ENCODE results near the gene TMEM203.
A peak's percentile ranks its signal among the peaks of the same experiment; 100 is the strongest.

Gene TMEM203

DNA sequence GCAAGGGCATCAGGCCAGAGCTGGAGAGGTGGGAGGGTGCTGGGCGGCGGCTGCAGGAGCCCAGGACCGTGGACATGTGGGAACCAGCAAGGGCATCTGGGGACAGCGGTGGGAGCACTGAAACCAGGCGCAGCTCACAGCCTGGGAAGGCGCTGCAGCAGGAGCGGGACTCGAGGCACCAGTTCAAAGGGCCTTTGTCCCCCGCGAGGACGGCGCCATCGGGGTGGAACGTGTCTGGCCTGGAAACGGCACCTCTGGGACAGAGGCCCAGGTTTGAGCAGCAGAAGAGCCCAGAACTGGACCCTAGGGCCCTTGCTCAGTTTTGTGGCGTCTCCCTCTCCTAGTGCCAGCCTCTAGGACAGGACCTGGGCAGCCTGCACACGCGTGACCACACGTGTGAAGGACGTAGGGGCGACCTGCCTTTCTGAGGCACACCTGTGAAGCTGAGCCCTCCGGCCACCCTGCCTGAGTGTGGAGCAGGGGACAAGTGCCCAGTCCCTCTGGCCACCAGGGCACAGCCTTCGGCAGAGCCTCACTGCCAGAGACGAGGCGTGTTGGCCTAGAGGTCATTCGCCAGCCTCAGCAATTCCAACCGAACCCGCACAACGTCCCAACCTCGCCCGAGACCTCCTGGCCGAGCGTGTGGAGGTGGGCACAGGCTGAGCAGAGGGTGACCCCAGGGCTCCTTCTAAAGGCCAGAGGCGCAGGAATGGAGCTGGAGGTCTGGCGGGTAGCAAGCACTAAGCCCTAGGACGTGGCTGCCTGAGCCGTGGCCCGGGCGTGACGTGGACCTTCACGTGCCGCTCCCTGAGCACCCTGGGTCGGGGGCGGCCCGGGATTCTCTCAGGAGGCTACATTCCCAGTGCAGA is 31.4 kb downstream of the TMEM203 start:
- no peak overlapping the region for H3K27ac ChIP-seq (ENCODE audit: low read length)
- WGBS (ENCODE audit: insufficient coverage, insufficient read length), result no CpG with 5 or more reads among the region's 45 CpGs
- H3K36me3 ChIP-seq (ENCODE audit: control insufficient read depth, insufficient read depth, low read length), result no peaks in the 10 kb centered on the region; the same call in 1 of the 2 replicates

DNA sequence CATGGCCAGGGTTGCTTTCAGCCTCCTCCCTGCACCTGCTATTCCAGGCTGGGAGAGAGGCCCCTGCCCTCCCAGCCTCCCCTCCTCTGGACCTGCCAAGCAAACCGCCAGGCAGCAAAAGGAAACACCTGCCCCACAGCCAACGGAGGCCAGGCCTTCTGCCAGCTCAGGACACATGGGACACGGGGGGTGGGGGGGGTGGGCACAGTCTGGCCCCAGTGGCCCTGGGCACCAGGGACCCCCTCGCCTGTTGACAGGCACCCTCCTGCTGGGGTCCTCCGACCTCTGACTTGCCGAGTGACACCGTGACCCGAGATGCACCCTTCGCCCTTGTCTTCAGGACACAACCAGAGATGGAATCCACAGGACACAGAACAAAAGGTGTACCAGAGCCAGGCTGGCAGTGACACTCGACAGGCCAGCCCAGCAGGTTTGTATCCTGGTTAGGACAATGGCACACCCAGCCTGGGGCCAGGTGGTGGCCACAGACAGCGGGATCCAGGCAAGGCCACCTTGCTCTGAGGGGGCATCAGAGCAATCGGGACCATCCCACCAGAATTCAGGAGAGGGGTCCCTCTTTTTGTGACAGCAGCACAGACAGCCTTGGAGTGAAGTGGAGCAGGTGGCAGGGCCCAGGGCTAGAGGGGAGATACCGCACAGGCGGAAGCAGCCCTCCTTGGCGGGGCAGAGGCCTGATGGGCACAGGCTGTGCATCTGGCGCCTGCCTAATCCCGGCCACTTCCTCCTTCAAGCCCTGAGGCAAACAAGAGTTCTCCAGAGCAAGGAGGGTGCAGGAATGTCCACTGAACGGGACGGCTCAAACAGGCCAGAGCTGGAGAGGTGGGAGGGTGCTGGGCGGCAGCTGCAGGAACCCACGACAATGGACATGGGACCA is 32.3 kb downstream of the TMEM203 start:
- Histone ChIP-seq H3K36me3 (ENCODE audit: control insufficient read depth, insufficient read depth, low read length) (no peaks in the 10 kb centered on the region; the same call in 1 of the 2 replicates), H3K27ac (ENCODE audit: low read length) (no peak overlapping the region), H3K27me3 (ENCODE audit: control insufficient read depth, insufficient read depth, low read length) (peaks cover 14% of the 10 kb centered on the region), H3K4me3 (ENCODE audit: low read length) (no peak overlapping the region), H3K4me1 (ENCODE audit: control insufficient read depth, insufficient read depth, low read length) (peaks cover 8% of the 10 kb centered on the region), H3K9me3 (ENCODE audit: control insufficient read depth, insufficient read depth, low read length) (no peaks in the 10 kb centered on the region)
- no CpG with 5 or more reads among the region's 21 CpGs for WGBS (ENCODE audit: insufficient coverage, insufficient read length)
- no peak for DNase-seq (ENCODE audit: low read depth, low spot score)

More for the DNA sequence above, 31.4 kb downstream of the TMEM203 start:
- H3K27me3 ChIP-seq (ENCODE audit: control insufficient read depth, insufficient read depth, low read length), result peaks cover 9% of the 10 kb centered on the region
- no peak overlapping the region for H3K4me3 ChIP-seq (ENCODE audit: low read length)
- H3K4me1 ChIP-seq (ENCODE audit: control insufficient read depth, insufficient read depth, low read length), result peaks cover 6% of the 10 kb centered on the region
- DNase-seq (ENCODE audit: low read depth, low spot score), result no peak
- no peaks in the 10 kb centered on the region for H3K9me3 ChIP-seq (ENCODE audit: control insufficient read depth, insufficient read depth, low read length)

DNA sequence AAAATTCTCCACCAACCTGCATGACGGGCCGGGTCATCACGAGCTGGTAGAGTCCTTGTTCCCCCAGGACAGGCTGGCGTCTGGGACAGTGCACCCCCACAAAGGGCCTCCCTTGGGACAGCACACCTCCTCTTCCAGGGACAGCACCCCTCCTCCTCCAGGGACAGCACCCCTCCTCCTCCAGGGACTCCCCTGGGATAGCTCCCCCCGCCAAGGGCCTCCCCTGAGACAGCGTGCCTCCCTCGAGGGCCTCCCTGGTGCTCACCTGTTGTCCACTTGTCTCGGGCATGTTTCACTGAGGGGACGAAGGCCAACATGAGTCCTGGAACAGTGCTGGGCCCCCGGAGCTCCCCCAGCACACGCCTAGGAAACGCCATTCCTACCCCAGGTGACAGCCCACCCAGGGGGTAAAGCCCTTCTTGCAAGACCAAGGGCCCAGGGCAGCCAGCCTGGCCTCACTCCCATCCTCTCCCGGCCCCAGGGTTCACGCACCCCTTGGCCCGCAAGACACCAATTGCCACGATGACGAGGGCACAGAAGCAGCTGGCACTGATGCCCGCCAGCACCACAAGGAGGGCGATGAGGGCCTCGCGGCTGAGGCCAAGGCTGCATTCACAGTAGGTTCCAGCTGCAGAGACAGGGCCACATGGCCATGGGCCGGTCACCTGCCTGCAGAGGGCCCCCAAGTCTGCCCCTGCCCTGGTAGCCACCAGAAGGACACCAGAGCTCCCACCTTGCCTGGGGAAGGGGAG is 34.1 kb downstream of the TMEM203 start:
- no peak overlapping the region for H3K4me3 ChIP-seq (ENCODE audit: low read length)

DNA sequence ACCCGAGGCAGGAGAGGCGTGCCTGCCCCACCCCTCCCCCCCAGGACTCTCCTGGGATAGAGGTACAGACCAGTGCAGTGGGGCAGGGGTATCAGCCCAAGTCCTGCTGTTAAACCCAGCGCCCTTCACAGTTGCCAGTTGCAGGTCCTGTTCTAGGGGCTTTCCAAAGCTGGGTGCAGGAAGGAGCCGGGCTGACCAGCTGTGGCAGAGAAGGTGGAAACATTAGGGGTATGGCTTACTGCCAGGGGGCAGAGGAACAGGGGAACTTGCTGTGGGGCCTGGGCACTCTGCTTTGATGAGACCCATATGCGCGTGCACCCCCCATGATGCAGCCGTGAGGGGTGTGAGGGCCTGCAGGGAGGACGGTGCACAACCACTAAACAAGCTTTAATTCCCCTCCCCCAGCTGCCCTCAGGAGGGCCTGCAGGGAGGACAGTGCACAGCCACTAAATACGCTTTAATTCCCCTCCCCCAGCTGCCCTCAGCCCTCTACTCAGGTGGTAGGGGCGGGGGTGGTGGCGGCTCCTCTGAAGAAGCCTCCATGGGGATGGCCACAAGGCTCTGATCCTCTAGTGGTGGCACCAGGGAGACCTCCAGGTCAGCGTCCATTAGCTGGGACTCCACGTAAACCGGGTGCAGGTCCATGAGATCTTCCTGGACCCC is 34.8 kb downstream of the TMEM203 start:
- Histone ChIP-seq H3K27me3 (ENCODE audit: control insufficient read depth, insufficient read depth, low read length) (peaks cover 35% of the 10 kb centered on the region), H3K4me1 (ENCODE audit: control insufficient read depth, insufficient read depth, low read length) (peaks cover 9% of the 10 kb centered on the region), H3K4me3 (ENCODE audit: low read length) (no peak overlapping the region), H3K36me3 (ENCODE audit: control insufficient read depth, insufficient read depth, low read length) (no peaks in the 10 kb centered on the region; the same call in 1 of the 2 replicates), H3K9me3 (ENCODE audit: control insufficient read depth, insufficient read depth, low read length) (no peaks in the 10 kb centered on the region), H3K27ac (ENCODE audit: low read length) (no peak overlapping the region)
- no CpG with 5 or more reads among the region's 14 CpGs for WGBS (ENCODE audit: insufficient coverage, insufficient read length)
- no peak for DNase-seq (ENCODE audit: low read depth, low spot score)

More for the DNA sequence above, 34.1 kb downstream of the TMEM203 start:
- Histone ChIP-seq H3K27me3 (ENCODE audit: control insufficient read depth, insufficient read depth, low read length) (peaks cover 31% of the 10 kb centered on the region), H3K27ac (ENCODE audit: low read length) (no peak overlapping the region), H3K4me1 (ENCODE audit: control insufficient read depth, insufficient read depth, low read length) (peaks cover 9% of the 10 kb centered on the region), H3K9me3 (ENCODE audit: control insufficient read depth, insufficient read depth, low read length) (no peaks in the 10 kb centered on the region), H3K36me3 (ENCODE audit: control insufficient read depth, insufficient read depth, low read length) (no peaks in the 10 kb centered on the region; the same call in 1 of the 2 replicates)
- no CpG with 5 or more reads among the region's 22 CpGs for WGBS (ENCODE audit: insufficient coverage, insufficient read length)
- no peak for DNase-seq (ENCODE audit: low read depth, low spot score)

DNA sequence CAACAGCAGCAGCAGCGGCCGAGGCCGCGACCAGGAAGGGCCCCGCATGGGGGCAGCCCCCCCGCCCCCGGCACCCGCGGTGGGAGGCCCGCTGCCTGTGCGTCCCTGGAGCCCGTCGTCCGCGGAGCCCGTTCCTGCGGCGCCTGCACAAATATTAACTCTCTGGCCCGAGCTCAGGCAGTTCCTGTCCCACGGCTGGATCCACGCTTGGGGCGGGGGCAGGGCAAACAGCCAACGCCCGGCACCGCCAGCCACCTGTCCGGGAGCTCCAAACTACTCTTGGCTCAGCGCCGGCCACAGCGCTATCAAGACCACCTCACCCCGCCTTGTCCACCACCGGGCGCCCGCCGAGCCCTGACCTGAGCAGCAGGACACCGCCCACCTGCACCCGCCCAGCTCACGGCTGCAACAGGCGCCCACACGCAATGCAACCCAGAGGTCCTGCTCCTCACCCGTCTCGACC is 35.5 kb downstream of the TMEM203 start, which contains the start of gene LRRC26:
Gene LRRC26, minus strand, starts transcription at position 156 of the 463 bp plus-strand sequence. Its CDS starts 108 bp downstream, at position 48.
- Histone ChIP-seq H3K9me3 (ENCODE audit: control insufficient read depth, insufficient read depth, low read length) (no peaks in the 10 kb centered on the region), H3K27me3 (ENCODE audit: control insufficient read depth, insufficient read depth, low read length) (peaks cover 35% of the 10 kb centered on the region), H3K4me1 (ENCODE audit: control insufficient read depth, insufficient read depth, low read length) (peaks cover 7% of the 10 kb centered on the region), H3K27ac (ENCODE audit: low read length) (no peak within 1 kb of the TSS), H3K36me3 (ENCODE audit: control insufficient read depth, insufficient read depth, low read length) (no peaks in the 10 kb centered on the region), H3K4me3 (ENCODE audit: low read length) (peak within 1 kb of the TSS; percentile 35)
- no peak for DNase-seq (ENCODE audit: low read depth, low spot score)
- no CpG with 5 or more reads among the region's 41 CpGs for WGBS (ENCODE audit: insufficient coverage, insufficient read length)

DNA sequence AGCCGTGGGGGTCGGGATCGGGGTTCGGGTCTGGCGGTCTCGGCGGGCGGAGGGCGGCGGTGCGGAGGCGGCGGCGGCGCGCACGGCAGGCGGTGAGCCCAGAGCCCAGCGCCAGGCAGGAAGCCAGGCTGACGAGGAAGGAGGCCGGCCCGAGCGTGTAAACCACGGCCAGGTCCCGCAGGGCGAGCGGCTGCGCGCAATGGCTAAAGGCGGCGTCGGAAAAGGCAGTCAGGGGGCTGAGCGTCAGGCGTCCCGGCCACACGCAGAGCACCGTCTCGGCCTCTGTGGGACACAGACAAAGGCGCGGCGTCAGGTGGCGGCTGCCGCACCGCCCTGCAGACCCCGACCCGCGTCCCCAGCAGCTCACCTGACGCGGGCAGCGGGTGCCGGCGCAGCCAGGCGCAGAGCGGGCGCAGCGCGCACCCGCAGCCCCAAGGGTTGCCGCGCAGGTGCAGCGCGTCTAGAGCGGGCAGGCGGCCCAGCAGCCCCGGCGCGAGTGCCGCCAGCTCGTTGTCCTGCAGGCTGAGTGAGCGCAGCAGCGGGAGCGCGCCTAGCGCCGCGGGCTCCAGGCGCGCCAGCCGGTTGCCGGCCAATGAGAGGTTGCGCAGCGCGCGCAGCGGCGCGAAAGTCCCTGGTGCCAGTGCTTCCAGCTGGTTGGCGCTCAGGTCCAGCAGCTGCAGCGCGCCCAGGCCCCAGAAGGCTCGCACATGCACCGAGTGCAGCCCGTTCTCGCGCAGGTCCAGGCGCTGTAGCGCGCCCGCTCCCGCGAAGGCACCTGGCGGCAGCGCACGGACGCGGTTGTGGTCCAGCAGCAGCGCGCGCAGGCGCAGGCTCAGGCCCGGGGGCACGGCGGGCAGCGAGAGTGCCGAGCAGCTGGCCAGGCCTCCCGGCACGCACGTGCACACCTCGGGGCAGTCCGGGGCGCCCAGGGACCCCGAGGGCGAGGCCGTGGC is 36.3 kb downstream of the TMEM203 start:
- peaks cover 7% of the 10 kb centered on the region for H3K4me1 ChIP-seq (ENCODE audit: control insufficient read depth, insufficient read depth, low read length)
- H3K36me3 ChIP-seq (ENCODE audit: control insufficient read depth, insufficient read depth, low read length), result no peaks in the 10 kb centered on the region; the same call in 1 of the 2 replicates
- H3K27ac ChIP-seq (ENCODE audit: low read length), result no peak overlapping the region

DNA sequence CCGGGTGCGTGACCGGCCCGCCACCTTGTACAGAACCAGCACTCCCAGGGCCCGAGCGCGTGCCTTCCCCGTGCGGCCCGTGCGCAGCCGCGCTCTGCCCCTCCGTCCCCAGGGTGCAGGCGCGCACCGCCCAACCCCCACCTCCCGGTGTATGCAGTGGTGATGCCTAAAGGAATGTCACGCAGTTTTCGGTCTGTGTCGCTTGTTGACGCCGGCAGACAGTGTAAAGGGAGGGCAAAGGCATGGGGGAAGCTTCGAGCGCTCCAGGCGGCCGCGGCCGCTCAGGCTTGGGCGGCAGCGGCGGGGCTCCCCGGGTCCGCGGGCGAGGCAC is 36.9 kb downstream of the TMEM203 start:
- WGBS (ENCODE audit: insufficient coverage, insufficient read length), result no CpG with 5 or more reads among the region's 36 CpGs
- H3K27me3 ChIP-seq (ENCODE audit: control insufficient read depth, insufficient read depth, low read length), result peaks cover 35% of the 10 kb centered on the region
- no peaks in the 10 kb centered on the region for H3K9me3 ChIP-seq (ENCODE audit: control insufficient read depth, insufficient read depth, low read length)
- H3K4me3 ChIP-seq (ENCODE audit: low read length), result peak overlapping the region; percentile 35; the same call in 1 of the 2 replicates
- no peaks in the 10 kb centered on the region; the same call in 1 of the 2 replicates for H3K36me3 ChIP-seq (ENCODE audit: control insufficient read depth, insufficient read depth, low read length)
- peaks cover 7% of the 10 kb centered on the region for H3K4me1 ChIP-seq (ENCODE audit: control insufficient read depth, insufficient read depth, low read length)
- H3K27ac ChIP-seq (ENCODE audit: low read length), result no peak overlapping the region
- DNase-seq (ENCODE audit: low read depth, low spot score), result no peak

More for the DNA sequence above, 36.3 kb downstream of the TMEM203 start:
- no peak for DNase-seq (ENCODE audit: low read depth, low spot score)
- no CpG with 5 or more reads among the region's 124 CpGs for WGBS (ENCODE audit: insufficient coverage, insufficient read length)
- Histone ChIP-seq H3K27me3 (ENCODE audit: control insufficient read depth, insufficient read depth, low read length) (peaks cover 35% of the 10 kb centered on the region), H3K4me3 (ENCODE audit: low read length) (peak overlapping the region; percentile 35), H3K9me3 (ENCODE audit: control insufficient read depth, insufficient read depth, low read length) (no peaks in the 10 kb centered on the region)

DNA sequence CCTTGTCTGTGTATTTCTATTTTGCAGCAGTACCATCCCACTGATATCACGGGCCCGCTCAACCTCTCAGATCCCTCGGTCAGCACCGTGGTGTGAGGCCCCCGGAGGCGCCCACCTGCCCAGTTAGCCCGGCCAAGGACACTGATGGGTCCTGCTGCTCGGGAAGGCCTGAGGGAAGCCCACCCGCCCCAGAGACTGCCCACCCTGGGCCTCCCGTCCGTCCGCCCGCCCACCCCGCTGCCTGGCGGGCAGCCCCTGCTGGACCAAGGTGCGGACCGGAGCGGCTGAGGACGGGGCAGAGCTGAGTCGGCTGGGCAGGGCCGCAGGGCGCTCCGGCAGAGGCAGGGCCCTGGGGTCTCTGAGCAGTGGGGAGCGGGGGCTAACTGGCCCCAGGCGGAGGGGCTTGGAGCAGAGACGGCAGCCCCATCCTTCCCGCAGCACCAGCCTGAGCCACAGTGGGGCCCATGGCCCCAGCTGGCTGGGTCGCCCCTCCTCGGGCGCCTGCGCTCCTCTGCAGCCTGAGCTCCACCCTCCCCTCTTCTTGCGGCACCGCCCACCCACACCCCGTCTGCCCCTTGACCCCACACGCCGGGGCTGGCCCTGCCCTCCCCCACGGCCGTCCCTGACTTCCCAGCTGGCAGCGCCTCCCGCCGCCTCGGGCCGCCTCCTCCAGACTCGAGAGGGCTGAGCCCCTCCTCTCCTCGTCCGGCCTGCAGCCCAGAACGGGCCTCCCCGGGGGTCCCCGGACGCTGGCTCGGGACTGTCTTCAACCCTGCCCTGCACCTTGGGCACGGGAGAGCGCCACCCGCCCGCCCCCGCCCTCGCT is 37.5 kb downstream of the TMEM203 start:
- DNase-seq (ENCODE audit: low read depth, low spot score), result no peak
- H3K36me3 ChIP-seq (ENCODE audit: control insufficient read depth, insufficient read depth, low read length), result no peaks in the 10 kb centered on the region; the same call in 1 of the 2 replicates
- peak overlapping the region; percentile 14; the same call in 1 of the 2 replicates for H3K4me3 ChIP-seq (ENCODE audit: low read length)
- H3K4me1 ChIP-seq (ENCODE audit: control insufficient read depth, insufficient read depth, low read length), result peaks cover 7% of the 10 kb centered on the region
- no peak overlapping the region for H3K27ac ChIP-seq (ENCODE audit: low read length)
- WGBS (ENCODE audit: insufficient coverage, insufficient read length), result no CpG with 5 or more reads among the region's 57 CpGs
- no peaks in the 10 kb centered on the region for H3K9me3 ChIP-seq (ENCODE audit: control insufficient read depth, insufficient read depth, low read length)
- H3K27me3 ChIP-seq (ENCODE audit: control insufficient read depth, insufficient read depth, low read length), result peaks cover 40% of the 10 kb centered on the region
